B cell (primary cell): ENCODE results near the gene PARD6G. TPM values are rescaled to one million over a fixed set of nuclear protein-coding genes. Genes with fewer than 3 reads are reported as not detected.
A peak's percentile ranks its signal among the peaks of the same experiment; 100 is the strongest.

Source experiments
- ATAC-seq: fragments of 200-7000 bp; cut with Tn5 transposase; one replicate; pipeline ENCODE4 v1.10.0; 2021; ENCODE audit warnings: low read depth, mild to moderate bottlenecking, moderate number of reproducible peaks, moderate library complexity
- CTCF ChIA-PET: fragments of 350-600 bp; sonication (Branson Sonifier 250); formaldehyde crosslinking; loops from one replicate; lab custom pipeline; 2021; ENCODE audit warnings: antibody characterized with exemption, inconsistent platforms; lab: Charles Lee
- POLR2A ChIA-PET: fragments of 350-600 bp; sonication (Branson Sonifier 250); formaldehyde crosslinking; loops from one replicate; lab custom pipeline; 2021; ENCODE audit warnings: antibody characterized with exemption; lab: Charles Lee
- DNase-seq: peaks from one replicate; pipeline ENCODE4 v3.0.0; 2013
- H2AFZ ChIP-seq: 2 replicates; pipeline ENCODE4 v1.6.1; 2012; ENCODE audit warnings: mild to moderate bottlenecking, low read depth, low read length; ENCODE audit not compliant: insufficient read depth, poor library complexity, severe bottlenecking
- H3K27ac ChIP-seq, 2 donors: 1 replicate in 1 of 2; 2 replicates in 1 of 2; pipeline ENCODE4 v1.5.1; 2012 to 2013; ENCODE audit warnings: low read length in 2 of 2, mild to moderate bottlenecking in 2 of 2, moderate library complexity in 1 of 2
- H3K27me3 ChIP-seq, 4 experiments: fragments of 200-600 bp in 1 of 4; sonication (generic) in 1 of 4; replicated peaks in 1 of 4; 1 replicate in 2 of 4; 2 replicates in 2 of 4; pipeline versions ENCODE4 v1.6.1 to v1.7.0; 2013 to 2016; ENCODE audit warnings: low read length in 3 of 4, mild to moderate bottlenecking in 2 of 4, mixed read lengths in 1 of 4, moderate library complexity in 1 of 4; ENCODE audit not compliant: insufficient read depth in 4 of 4, control insufficient read depth in 3 of 4; ENCODE audit errors: control extremely low read depth in 1 of 4
- H3K36me3 ChIP-seq, 2 experiments: replicated peaks in 1 of 2; 1 replicate in 1 of 2; 2 replicates in 1 of 2; pipeline versions ENCODE4 v1.6.1 to v1.7.1; 2013; ENCODE audit warnings: low read length in 1 of 2; ENCODE audit not compliant: insufficient read depth in 2 of 2, control insufficient read depth in 1 of 2; ENCODE audit errors: control extremely low read depth in 1 of 2, extremely low read depth in 1 of 2
- H3K4me1 ChIP-seq, 2 donors: fragments of 200-600 bp in 1 of 2; sonication (generic) in 1 of 2; 1 replicate in 1 of 2; 2 replicates in 1 of 2; pipeline versions ENCODE4 v1.5.1 to v1.6.1; 2013 to 2017; ENCODE audit warnings: low read length in 2 of 2; ENCODE audit not compliant: control insufficient read depth in 2 of 2, insufficient read depth in 2 of 2
- H3K4me2 ChIP-seq: replicated peaks from 2 replicates; pipeline ENCODE3; 2012; ENCODE audit warnings: mild to moderate bottlenecking, low read depth, low read length; ENCODE audit not compliant: poor library complexity, severe bottlenecking
- H3K4me3 ChIP-seq, 5 experiments: fragments of 200-600 bp in 1 of 5; sonication (generic) in 1 of 5; 1 replicate in 3 of 5; 2 replicates in 2 of 5; pipeline versions ENCODE4 v1.5.1 to v1.7.0; 2011 to 2016; ENCODE audit warnings: low read length in 4 of 5, mild to moderate bottlenecking in 4 of 5, low read depth in 2 of 5, control low read depth in 1 of 5, moderate library complexity in 1 of 5; ENCODE audit not compliant: insufficient read depth in 1 of 5; ENCODE audit errors: control extremely low read depth in 1 of 5, extremely low read depth in 1 of 5
- H3K79me2 ChIP-seq: fragments of 200-600 bp; sonication (generic); one replicate; pipeline ENCODE4 v1.6.0; 2016; ENCODE audit warnings: low read length; ENCODE audit not compliant: control insufficient read depth, insufficient read depth
- H3K9ac ChIP-seq: fragments of 200-600 bp; sonication (generic); 2 replicates; pipeline ENCODE4 v1.6.1; 2017; ENCODE audit warnings: mild to moderate bottlenecking, low read length, moderate library complexity
- H3K9me3 ChIP-seq, 3 donors: one replicate each; pipeline versions ENCODE4 v1.6.1 to v1.7.1; 2013; ENCODE audit warnings: low read length in 2 of 3; ENCODE audit not compliant: control insufficient read depth in 2 of 3, insufficient read depth in 1 of 3; ENCODE audit errors: control extremely low read depth in 1 of 3
- H4K20me1 ChIP-seq: 2 replicates; pipeline ENCODE4 v1.6.0; 2012; ENCODE audit warnings: mild to moderate bottlenecking, low read length; ENCODE audit not compliant: insufficient read depth, control insufficient read depth, poor library complexity, severe bottlenecking
- H3K27ac Mint-ChIP-seq: one replicate; pipeline ENCODE4 v1.8.0; 2021; ENCODE audit warnings: mixed read lengths
- H3K27me3 Mint-ChIP-seq: one replicate; pipeline ENCODE4 v1.8.0; 2021; ENCODE audit warnings: mixed read lengths
- H3K4me1 Mint-ChIP-seq: one replicate; pipeline ENCODE4 v1.8.0; 2021; ENCODE audit warnings: mixed read lengths
- H3K4me3 Mint-ChIP-seq: one replicate; pipeline ENCODE4 v1.8.0; 2021; ENCODE audit warnings: mixed read lengths
- H3K9me3 Mint-ChIP-seq: one replicate; pipeline ENCODE4 v1.8.0; 2022; ENCODE audit warnings: mixed read lengths; ENCODE audit not compliant: insufficient read depth
- EZH2 ChIP-seq: IDR thresholded peaks from 2 replicates; pipeline ENCODE4 v1.6.1; 2012; ENCODE audit warnings: borderline replicate concordance, low read depth, mild to moderate bottlenecking, moderate library complexity, low read length; ENCODE audit not compliant: insufficient read depth, poor library complexity, severe bottlenecking
- WGBS: methylation state at CpG from one replicate; pipeline ENCODE4 v1.1.5; 2013; ENCODE audit warnings: missing lambda C conversion rate; ENCODE audit not compliant: insufficient coverage; 5-methylcytosine and 5-hydroxymethylcytosine counted together
- intact Hi-C: fragments of 100-400 bp; cut with micrococcal nuclease; formaldehyde crosslinking; loops from one replicate; pipeline ENCODE4 v1.10.0; 2022
- polyA plus RNA-seq: library from polyadenylated mRNA; depleted of rRNA; stranded (reverse); fragments of >200 nt; gene quantifications from 2 replicates; pipeline ENCODE4 v1.2.3, GENCODE V29; 2012
- total RNA-seq, 2 donors: library from RNA; stranded (reverse); fragments of 120-200 nt in 1 of 2; gene quantifications; 1 replicate in 1 of 2; 2 replicates in 1 of 2; pipeline versions ENCODE4 v1.2.3 to v1.2.4, GENCODE V29; 2013 to 2022
- TF ChIP-seq, protein P1 (sequence below): fragments of 200-600 bp; IDR thresholded peaks from one replicate; pipeline ENCODE4 v1.8.0; 2022; ENCODE audit warnings: antibody characterized with exemption, mild to moderate bottlenecking

Gene PARD6G
- total and polyA plus RNA-seq, 2 donors (not counting 1 experiment from before 2014, with no cell fraction given): not detected

- ATAC-seq (no peak), DNase-seq (peak; percentile 44)
- H3K4me1 ChIP-seq: peaks cover 28 to 41% of the 10 kb centered on the region in 2 donors
- intact Hi-C loops: loop anchor here (1.0 kb wide), 3 partner anchors 39 to 120 kb away; partner anchors contain the start of gene TXNL4A
- POLR2A ChIA-PET: no interaction called here
- H3K4me3 ChIP-seq: no peak overlapping the region
- peak overlapping the region in 1 of 2 donors; percentile 85 for H3K27ac ChIP-seq
- H2AFZ ChIP-seq: no peak overlapping the region
- no peak overlapping the region for H3K4me2 ChIP-seq
- H3K27me3 Mint-ChIP-seq: no peaks in the 10 kb centered on the region
- H3K27me3 ChIP-seq: no peaks in the 10 kb centered on the region
- no peak overlapping the region for H3K9ac ChIP-seq
- H3K36me3 ChIP-seq: no peaks in the 10 kb centered on the region
- peaks cover 2% of the 10 kb centered on the region for H3K9me3 Mint-ChIP-seq
- H3K4me3 Mint-ChIP-seq: peak overlapping the region; percentile 81
- TF ChIP-seq, protein P1, sequence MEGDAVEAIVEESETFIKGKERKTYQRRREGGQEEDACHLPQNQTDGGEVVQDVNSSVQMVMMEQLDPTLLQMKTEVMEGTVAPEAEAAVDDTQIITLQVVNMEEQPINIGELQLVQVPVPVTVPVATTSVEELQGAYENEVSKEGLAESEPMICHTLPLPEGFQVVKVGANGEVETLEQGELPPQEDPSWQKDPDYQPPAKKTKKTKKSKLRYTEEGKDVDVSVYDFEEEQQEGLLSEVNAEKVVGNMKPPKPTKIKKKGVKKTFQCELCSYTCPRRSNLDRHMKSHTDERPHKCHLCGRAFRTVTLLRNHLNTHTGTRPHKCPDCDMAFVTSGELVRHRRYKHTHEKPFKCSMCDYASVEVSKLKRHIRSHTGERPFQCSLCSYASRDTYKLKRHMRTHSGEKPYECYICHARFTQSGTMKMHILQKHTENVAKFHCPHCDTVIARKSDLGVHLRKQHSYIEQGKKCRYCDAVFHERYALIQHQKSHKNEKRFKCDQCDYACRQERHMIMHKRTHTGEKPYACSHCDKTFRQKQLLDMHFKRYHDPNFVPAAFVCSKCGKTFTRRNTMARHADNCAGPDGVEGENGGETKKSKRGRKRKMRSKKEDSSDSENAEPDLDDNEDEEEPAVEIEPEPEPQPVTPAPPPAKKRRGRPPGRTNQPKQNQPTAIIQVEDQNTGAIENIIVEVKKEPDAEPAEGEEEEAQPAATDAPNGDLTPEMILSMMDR: no peak
- TF ChIP-seq EZH2: no peak
- H3K27ac Mint-ChIP-seq: peak overlapping the region; percentile 71
- peaks cover 0 to 12% (median 6%) of the 10 kb centered on the region in 3 donors for H3K9me3 ChIP-seq
- peaks cover 5% of the 10 kb centered on the region for H3K79me2 ChIP-seq
- peaks cover 16% of the 10 kb centered on the region for H4K20me1 ChIP-seq
- peaks cover 48% of the 10 kb centered on the region for H3K4me1 Mint-ChIP-seq
- 99% methylated on average over 14 of the region's 23 CpGs for WGBS
- CTCF ChIA-PET: no interaction called here
Measured at GRCh38 chr18:80108121-80108536, 139.2 kb downstream of the PARD6G start.

DNA sequence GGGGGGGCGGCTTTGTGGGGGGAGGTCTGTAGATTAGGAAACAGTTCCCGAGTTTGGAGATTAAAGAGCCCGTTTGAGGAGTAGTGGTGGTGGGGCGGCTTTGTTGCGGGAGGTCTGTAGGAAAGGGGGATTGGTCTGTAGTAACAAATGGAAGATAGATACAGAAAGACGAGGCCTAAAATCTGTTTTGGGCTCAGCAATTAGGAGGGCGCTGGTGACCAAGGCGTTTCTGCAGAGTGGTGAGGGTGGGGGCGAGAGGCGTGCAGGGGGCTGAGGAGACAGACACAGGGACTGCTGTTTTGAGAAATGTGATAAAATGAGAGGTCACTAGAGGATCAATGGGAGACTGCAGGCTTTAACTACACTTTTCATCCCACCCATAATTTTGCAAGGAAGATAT is 139.9 kb downstream of the PARD6G start:
- Mint-ChIP-seq H3K27ac (peak overlapping the region; percentile 71), H3K4me3 (peak overlapping the region; percentile 81), H3K4me1 (peaks cover 44% of the 10 kb centered on the region), H3K9me3 (peaks cover 2% of the 10 kb centered on the region), H3K27me3 (no peaks in the 10 kb centered on the region)
- Histone ChIP-seq H3K9me3 (peaks cover 0 to 12% (median 6%) of the 10 kb centered on the region in 3 donors), H4K20me1 (peaks cover 12% of the 10 kb centered on the region), H3K4me1 (peaks cover 28 to 41% of the 10 kb centered on the region in 2 donors), H3K27me3 (no peaks in the 10 kb centered on the region), H3K4me2 (no peak overlapping the region), H3K4me3 (no peak overlapping the region), H2AFZ (no peak overlapping the region), H3K79me2 (peaks cover 1% of the 10 kb centered on the region), H3K36me3 (no peaks in the 10 kb centered on the region), H3K27ac (no peak overlapping the region), H3K9ac (no peak overlapping the region)
- ChIA-PET POLR2A (no interaction called here), CTCF (no interaction called here)
- 87% methylated on average over 10 of the region's 10 CpGs for WGBS
- ATAC-seq (no peak), DNase-seq (peak; percentile 36)
- TF ChIP-seq EZH2: no peak
- TF ChIP-seq, protein P1: no peak
- intact Hi-C loops: no loop called here

Other genes starting within 250 kb of the PARD6G start
- gene RBFA, start 213.1 kb downstream of the PARD6G start, total RNA-seq: 24.2 TPM in 2 replicates
- gene RBFA, start 213.1 kb downstream of the PARD6G start, polyA plus RNA-seq: 22.0 and 34.0 TPM in 2 replicates
- 14.7 and 16.1 TPM in 2 replicates for gene ADNP2, start 138.3 kb downstream of the PARD6G start, total RNA-seq
- gene ADNP2, start 138.3 kb downstream of the PARD6G start, polyA plus RNA-seq: 4.7 and 17.6 TPM in 2 replicates